GM18909 (cell line): Measurements from ENCODE around the gene ANKMY2.

ENCODE experiments used
- ATAC-seq: cut with Tn5 transposase; IDR thresholded peaks from one replicate; pipeline ENCODE4 v1.9.1; 2021; ENCODE audit warnings: mild to moderate bottlenecking; ENCODE audit not compliant: unreplicated experiment, poor library complexity

The ANKMY2 gene

DNA sequence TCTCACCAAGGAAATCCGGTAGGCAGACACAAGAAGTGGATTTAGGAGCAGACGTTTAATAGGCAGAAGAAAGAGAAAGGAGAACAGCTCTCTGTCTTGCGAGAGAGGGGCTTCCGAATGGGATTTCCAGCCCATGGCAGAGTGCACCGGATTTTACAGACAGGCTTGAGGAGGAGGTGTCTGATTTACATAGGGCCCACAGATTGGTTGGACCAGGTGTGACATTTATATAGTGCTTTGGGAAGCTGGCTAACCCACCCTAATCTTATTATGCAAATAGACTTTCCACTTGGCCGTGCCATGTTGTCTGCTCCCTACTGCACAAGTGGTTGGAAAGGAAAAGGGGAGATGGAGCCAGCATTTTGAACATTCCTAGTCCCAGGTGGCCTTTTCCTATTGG lies 57.8 kb downstream of the ANKMY2 start:
- no peak for ATAC-seq

DNA sequence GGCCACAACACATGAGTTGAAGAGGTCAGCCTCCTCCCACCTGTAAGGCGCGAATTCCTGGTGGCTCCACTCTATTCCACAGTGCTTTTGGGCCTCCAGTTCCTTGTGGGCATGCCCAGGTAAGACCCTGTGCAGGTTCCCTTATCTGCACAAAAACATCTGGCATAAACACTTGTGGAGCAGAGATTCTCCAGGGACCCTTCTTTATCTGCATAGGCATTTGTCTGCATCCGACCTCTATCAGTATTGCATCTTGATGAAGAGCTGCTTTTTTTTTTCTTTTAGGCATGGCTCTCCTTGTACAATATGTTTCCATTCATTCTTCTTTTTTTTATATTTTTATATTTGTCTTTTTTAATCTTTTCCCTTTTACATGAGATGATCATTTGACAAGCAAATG lies 58.4 kb downstream of the ANKMY2 start:
- ATAC-seq = no peak

DNA sequence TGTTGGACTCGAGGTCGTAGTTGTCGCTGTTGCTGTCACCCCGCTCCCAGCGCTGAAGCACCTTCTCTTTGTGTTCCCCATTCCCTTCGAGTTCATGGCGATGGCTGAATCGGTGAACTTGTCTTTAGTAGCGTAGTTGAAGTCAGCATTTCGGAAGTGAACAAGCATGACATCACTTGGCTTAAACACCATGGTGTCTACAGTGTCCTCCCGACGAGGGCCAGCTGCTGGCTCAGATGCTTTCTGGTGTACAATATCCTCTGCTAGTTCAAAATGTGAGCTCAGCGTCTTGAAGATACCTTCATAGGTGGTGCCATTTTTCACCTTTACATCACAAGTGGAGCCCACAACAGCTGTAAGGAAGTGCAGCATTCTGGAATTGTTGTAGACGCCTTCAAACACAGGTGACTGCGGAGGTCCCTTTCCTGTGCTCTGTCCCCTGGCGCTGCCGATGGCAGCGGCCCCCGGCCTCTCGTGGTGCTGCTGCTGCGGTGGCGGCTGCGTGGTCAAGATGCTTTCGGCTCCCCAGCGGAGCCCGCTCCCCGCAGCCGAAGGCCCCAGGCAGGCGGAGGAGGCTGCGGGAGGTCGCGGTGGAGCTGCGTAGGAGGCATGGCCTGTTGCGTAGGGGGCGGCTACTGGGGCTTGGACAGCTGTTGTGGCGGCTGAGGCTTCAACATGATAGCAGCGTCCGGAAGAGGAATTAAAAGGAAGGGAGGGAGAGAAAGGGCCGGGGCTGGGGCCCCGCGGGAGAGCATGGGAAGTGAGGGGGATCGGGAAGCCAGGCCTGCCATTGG lies 59.3 kb downstream of the ANKMY2 start:
- no peak for ATAC-seq

DNA sequence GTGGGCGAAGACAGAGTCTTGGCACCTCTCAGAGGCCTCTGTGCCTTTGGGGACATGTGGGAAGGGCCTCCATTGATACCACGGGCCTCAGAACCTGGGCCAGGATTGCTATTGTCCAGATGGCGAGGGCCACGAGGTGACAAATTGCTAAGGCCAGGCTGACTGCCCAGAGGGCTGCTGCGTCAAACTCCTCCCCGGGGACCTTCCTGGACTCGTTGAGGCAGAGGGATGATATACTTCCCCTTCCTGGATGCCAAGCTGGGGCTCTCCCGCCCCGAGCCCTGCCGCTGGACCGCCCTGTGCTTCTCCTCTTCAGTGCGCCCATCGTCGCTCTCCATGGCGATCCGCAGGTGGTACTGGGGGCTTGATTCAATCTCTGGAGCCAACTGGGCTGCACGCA lies 60.0 kb downstream of the ANKMY2 start:
- ATAC-seq = no peak

GRCh38 chr7:16583834-16584233 lies 61.7 kb downstream of the ANKMY2 start:
- no peak for ATAC-seq

DNA sequence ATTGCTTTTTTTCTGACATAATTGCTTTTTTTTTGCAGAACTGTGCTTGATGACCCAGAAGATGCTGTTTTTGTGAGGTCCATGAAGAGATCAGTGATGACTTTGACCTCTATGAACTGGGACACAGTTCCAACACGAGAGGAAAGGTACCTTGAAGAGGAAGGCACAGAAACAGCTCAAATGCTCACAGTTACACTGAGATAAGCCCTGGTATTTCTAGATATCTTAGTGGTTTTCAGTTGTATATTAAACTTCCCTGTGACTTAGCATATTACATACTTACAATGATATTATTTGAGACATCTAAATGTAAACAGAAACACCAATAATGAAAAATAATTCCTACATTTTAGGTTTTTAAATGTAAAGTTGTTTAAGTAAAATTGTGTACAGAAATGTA lies 64.3 kb downstream of the ANKMY2 start:
- ATAC-seq = no peak

GRCh38 chr7:16579216-16579615 lies 66.3 kb downstream of the ANKMY2 start:
- ATAC-seq = no peak

- ATAC-seq = no peak
Observed at GRCh38 chr7:16571941-16572340, 73.6 kb downstream of the ANKMY2 start.

- ATAC-seq = peak; percentile 52
Observed at GRCh38 chr7:16564909-16565426, 80.6 kb downstream of the ANKMY2 start.

DNA sequence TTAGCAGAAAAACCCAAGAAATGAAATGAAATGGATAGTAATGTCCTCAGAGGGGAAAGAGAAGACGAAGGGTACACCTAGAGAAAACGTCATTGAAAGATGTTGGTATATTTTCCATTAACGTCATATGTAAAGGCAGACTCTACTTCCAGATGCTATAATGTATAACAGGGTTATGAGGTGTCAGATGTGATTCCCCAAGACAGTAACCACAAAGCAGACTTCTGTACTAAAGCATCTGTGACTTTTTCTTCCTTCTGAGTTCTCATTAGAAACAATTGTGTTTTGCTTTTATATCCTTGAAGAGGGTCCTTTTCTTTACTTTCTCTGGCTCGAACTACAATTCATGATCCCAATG lies 81.6 kb downstream of the ANKMY2 start:
- peak; percentile 33 for ATAC-seq

DNA sequence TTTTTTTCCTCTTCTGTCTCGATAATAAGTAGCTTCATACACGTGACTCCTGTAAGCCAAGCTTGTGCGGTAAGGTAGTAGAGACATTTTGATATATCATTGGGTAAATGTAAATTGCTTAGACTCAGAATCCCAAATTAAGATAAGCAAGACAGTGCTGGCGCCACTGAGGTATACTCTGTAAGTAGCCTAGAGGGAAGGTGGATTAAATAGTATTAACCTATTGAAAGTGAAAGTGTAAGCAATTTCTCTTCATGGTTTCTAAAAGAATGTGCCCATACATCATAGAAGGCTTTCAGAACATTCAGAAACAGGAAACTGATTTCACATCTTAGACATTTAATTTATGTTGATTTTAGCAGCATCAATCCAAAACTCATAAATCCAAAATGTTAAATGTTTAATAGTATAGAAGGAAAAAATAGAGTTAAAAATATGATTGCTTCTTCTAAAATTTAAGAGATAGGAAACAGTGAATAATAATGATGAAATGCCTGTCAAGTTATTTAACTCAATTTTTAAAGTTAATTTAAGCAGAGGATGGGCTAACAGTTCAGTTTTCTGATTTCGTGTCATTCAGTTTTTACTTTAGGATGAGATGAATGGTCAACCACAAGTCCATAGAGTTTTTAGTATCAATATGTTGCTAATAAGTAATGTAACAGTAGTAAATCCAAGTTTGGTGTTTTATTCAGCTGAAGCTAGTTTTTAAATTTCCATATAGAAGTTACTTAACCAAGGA lies 82.1 kb downstream of the ANKMY2 start:
- ATAC-seq = peak; percentile 91

DNA sequence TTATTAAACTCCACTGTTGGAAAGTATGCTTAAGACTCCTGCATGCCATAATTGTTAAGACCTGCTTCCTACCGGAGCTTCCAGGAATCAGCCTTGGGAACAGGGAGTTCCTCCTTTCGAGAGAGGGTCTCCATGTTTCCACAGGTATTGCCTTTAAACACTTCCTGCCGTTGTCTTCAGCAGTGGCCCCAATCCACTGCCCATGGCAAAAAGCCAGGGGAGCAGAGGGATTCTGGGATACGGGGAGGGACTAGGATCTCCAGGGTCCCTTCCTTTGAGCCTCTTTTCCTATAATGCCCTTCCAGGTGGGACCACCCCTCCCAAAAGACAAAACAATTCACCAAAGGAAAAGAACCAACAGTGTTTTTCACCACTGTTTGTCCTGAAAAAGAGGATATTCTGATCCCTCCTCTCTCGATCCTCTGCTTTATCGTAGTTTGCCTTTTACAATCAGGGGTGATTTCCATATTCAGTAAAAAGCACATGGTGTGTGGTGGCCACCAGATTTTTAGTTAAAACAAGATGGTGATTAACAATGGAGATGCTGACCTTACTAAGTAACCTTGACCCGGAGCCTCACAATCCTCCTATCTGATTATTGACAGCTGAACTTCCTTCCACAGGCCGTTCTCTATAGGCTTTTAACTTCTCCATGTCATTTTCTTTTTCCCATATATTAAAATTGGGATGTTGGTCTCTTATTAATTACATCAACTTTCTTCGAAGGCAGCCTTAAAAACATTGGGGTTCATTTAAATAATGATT lies 82.9 kb downstream of the ANKMY2 start:
- ATAC-seq = no peak

DNA sequence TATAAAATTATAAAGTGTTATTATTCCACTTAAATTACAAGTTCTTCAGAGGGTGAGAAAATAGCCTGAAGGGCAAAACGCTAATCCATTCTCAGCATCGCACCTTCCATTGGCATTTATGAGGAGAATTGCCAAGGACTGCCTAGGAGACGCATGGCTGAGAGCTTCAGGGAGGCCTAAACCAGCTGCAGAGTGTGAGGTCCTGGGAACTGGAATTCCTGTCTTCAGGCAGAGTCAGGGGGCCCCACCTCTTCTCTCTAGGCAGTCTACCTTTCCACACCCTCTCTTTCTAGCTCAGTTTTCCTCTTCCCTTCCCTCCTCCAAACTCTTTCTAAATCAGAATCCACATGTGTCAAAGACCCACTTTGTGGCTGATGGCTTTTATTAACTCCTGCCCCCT lies 83.6 kb downstream of the ANKMY2 start:
- no peak for ATAC-seq

- no peak for ATAC-seq
Observed at GRCh38 chr7:16559497-16560179, 85.9 kb downstream of the ANKMY2 start.

DNA sequence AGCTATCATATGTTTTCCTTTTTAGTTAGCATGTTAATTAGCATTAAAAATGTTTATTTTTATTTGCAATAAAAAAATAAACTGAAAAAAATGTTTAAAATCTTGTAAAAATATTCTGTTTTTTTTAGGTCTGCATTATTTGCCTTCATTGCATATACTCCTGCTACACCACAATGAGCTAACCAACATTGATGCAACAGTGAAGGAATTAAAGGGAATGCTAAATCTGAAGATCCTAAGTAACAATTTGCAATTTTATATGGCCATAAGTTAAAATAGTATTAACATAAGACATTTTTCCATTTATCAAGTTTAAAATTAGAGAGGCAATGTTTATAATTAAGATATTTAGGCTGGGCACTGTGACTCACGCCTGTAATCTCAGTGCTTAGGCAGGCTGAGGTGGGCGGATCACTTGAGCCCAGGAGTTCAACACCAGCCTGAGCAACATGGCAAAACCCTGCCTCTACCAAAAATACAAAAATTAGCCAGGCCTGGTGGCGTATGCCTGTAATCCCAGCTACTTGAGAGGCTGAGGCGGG lies 86.7 kb downstream of the ANKMY2 start:
- no peak for ATAC-seq

DNA sequence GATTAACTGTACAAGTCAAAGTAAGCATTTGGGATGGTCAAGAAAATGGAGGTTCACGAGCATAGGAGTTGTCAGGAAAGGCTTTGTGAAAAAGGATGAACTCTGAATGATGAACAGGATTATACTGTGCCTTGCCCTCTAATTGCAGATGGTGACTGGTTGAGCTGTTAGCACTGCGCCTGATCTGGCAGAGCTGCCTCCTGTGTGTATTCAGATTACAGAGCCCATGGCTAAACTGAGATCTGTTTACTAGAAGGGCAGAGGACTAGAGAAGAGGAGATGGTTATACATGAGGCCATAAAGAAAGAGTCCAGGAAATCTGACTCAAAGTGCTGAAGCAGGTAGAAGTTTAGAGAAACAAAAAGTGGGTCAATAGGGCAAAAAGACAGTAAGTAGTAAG lies 89.2 kb downstream of the ANKMY2 start:
- ATAC-seq = no peak

DNA sequence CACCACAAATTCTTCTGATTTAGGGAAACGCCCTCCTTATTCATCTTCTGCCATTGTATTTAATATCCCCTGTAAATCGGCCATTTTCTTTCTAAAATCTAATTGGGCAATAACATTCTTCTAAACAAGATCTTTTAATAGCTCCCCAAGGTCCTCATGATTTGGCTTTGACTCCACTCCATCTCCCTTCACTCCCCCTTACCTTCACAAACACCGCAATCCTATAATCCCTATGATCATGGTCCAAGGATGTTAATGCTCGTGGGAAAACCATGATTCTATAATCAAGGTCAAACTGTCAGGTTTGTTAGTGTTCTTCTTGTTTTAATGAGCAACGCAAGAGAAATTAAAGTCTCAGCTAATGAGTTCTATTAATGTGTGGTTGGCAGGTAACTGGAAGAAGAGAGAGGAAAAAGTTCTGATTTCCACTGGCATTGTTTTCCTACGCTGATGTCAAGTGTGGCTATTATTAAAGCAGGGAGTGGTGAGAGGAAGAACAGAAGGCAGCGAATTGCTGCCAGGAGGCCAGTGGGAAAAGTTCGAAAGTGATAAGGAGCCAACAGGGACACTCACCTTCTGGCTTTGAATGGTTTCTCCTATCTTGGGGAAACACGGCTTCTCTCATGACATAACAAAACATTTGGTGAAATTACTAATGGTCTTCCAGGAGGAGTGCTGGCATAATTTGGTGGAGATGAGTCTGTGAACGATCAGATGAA lies 90.9 kb downstream of the ANKMY2 start:
- ATAC-seq = no peak

GRCh38 chr7:16550671-16551070 lies 94.9 kb downstream of the ANKMY2 start:
- ATAC-seq = no peak
